Fibroblast of pulmonary artery (primary cell): ENCODE data around the gene FAM193B.
"Not testable (repeated sequence)": the region's sequence is repeated elsewhere in the genome, so short reads cannot be mapped to it uniquely, and the experiment has no call there.

Experiments
- DNase-seq: peaks from one replicate; pipeline ENCODE4 v3.0.0-alpha.2; 2010; ENCODE audit warnings: low read depth
- H3K4me3 ChIP-seq: replicated peaks from 2 replicates; pipeline ENCODE4 v1.5.1; 2011; ENCODE audit warnings: low read depth, mild to moderate bottlenecking, control low read depth, low read length, moderate library complexity
- TF ChIP-seq, protein P1 (sequence below): IDR thresholded peaks from 2 replicates; pipeline ENCODE4 v1.5.1; 2011; ENCODE audit warnings: mild to moderate bottlenecking, control low read depth, low read length, inconsistent platforms; ENCODE audit errors: missing control alignments

The FAM193B gene

DNA sequence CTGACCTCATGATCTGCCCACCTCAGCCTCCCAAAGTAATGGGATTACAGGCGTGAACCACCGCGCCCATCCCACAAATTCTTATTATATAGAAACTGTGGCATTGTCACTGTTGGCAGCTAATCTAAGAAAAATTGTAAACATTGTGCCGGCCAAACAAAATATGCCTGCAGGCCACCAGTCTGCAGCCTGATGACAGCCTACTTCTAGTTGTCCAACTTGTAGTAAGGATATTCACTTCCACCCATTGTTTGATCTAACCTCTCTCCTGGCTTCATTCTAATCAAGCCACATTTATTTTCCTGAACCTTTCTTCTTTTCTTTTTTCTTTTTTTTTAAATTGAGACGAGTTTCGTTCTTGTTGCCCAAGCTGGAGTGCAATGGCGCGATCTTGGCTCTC, 24.0 kb upstream of the FAM193B start:
- H3K4me3 ChIP-seq, result no peak overlapping the region
- TF ChIP-seq, protein P1, sequence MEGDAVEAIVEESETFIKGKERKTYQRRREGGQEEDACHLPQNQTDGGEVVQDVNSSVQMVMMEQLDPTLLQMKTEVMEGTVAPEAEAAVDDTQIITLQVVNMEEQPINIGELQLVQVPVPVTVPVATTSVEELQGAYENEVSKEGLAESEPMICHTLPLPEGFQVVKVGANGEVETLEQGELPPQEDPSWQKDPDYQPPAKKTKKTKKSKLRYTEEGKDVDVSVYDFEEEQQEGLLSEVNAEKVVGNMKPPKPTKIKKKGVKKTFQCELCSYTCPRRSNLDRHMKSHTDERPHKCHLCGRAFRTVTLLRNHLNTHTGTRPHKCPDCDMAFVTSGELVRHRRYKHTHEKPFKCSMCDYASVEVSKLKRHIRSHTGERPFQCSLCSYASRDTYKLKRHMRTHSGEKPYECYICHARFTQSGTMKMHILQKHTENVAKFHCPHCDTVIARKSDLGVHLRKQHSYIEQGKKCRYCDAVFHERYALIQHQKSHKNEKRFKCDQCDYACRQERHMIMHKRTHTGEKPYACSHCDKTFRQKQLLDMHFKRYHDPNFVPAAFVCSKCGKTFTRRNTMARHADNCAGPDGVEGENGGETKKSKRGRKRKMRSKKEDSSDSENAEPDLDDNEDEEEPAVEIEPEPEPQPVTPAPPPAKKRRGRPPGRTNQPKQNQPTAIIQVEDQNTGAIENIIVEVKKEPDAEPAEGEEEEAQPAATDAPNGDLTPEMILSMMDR, result no peak
- no peak for DNase-seq

DNA sequence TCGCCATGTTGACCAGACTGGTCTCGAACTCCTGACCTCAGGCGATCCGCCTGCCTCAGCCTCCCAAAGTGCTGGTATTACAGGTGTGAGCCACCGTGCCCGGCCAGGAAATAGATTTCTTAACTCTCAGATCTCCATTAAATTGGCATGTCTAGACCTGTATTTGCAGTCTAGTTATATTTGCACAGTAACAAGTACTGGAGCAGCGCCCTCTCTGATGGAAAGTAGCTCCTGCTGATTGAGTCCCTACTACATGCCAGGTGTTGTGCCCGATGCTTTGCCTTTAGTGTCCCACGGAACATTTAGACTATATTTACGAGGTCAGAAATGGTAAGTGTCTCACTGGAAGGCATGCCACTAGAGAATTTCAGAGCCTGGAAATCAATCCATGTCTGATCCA, 21.8 kb upstream of the FAM193B start:
- H3K4me3 ChIP-seq, result no peak overlapping the region
- TF ChIP-seq, protein P1, result no peak
- DNase-seq, result no peak

DNA sequence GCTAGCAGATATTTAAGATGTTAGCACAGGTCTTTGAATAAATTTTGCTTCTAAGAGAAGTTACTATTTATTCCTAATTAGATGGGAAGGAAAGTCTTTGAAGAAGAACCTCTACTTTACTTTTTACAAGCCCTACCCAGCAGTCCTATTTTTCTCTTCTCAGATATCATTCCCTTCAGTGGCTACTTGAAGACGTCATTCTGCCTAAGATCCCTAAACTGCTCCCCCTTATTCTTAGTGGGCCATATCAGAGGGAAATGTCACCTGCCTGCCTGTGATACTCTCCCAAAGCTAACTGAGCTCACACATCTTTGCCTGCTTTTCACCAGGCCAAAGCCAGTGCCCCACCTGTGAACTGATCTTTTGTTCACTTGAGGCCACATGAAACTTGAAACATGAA, 21.1 kb upstream of the FAM193B start:
- H3K4me3 ChIP-seq, result no peak overlapping the region
- DNase-seq, result no peak
- TF ChIP-seq, protein P1, result no peak

DNA sequence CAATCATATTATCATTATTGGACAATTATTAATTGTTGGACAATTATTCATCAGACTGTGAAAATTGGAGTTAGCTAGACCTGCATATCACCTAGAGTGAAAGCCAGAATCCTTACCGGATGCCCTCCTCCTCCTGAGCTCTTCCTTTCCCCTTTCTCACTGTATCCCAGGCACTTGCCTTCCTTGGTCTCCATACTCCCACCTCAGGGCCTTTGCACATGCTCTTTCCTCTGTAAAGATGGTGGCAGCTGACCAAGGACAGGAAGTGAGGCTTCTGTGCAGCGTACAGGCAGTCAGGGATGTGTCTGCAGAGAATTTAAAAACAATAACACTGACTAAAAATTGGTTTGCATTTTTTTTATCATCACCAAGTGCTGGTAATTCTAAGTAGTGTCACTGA, 15.5 kb upstream of the FAM193B start:
- H3K4me3 ChIP-seq, result no peak overlapping the region
- TF ChIP-seq, protein P1, result no peak
- no peak for DNase-seq

- no peak for DNase-seq
- H3K4me3 ChIP-seq, result no peak overlapping the region
- TF ChIP-seq, protein P1, result no peak
Observed at GRCh38 chr5:177568326-177568725, 14.0 kb upstream of the FAM193B start.

- no peak for DNase-seq
- H3K4me3 ChIP-seq, result no peak overlapping the region
- TF ChIP-seq, protein P1, result no peak
Observed at GRCh38 chr5:177565046-177565445, 10.7 kb upstream of the FAM193B start.

- H3K4me3 ChIP-seq, DNase-seq: not testable (repeated sequence)
Observed at GRCh38 chr5:177559446-177559941, 5.1 kb upstream of the FAM193B start.
